HG02623 (cell line): ENCODE data around the gene CCDC117.

ENCODE experiments used
- ATAC-seq: cut with Tn5 transposase; IDR thresholded peaks from one replicate; pipeline ENCODE4 v1.9.1; 2021; ENCODE audit warnings: moderate library complexity; ENCODE audit not compliant: unreplicated experiment

CCDC117 gene

DNA sequence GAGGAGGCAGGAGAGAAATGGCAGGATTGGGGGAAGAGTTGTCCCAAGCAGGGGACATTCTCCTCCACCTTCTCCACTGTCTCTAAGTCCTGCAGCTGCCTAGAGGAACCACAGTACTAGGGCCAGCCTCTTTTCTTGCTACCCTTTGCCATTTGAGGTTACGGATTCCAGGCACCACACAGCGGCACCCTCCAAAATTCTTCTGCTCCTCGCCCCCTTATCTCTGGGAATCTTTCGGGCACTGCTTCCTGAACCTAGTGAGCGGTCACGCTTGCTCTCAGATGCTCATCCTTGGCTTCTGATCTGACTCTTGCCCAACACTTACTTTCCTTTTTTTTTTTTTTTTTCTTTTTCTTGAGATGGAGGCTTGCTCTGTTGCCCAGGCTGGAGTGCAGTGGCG, 54.4 kb downstream of the CCDC117 start:
- ATAC-seq: no peak

- no peak for ATAC-seq
Measured at GRCh38 chr22:28829358-28830181, 57.1 kb downstream of the CCDC117 start.

DNA sequence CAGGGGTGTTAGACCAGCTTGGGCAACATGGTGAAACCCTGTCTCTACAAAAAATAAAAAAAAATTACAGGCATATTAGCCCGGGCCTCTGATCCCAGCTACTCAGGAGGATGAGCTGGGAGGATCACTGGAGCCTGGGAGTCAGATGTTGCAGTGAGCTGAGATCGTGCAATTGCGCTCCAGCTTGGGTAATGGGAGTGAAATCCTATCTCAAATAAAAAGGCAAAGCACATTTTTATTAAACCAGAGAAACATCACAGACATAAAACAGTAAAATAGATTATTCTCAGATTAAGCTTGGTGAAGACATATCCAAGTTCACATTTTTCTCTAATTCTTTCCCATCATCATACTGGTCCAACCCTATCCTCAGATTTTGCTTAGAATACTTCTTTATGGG, 57.9 kb downstream of the CCDC117 start:
- no peak for ATAC-seq

GRCh38 chr22:28831140-28832072, 58.9 kb downstream of the CCDC117 start:
- ATAC-seq: no peak

- no peak for ATAC-seq
Measured at GRCh38 chr22:28832731-28833130, 60.2 kb downstream of the CCDC117 start.

DNA sequence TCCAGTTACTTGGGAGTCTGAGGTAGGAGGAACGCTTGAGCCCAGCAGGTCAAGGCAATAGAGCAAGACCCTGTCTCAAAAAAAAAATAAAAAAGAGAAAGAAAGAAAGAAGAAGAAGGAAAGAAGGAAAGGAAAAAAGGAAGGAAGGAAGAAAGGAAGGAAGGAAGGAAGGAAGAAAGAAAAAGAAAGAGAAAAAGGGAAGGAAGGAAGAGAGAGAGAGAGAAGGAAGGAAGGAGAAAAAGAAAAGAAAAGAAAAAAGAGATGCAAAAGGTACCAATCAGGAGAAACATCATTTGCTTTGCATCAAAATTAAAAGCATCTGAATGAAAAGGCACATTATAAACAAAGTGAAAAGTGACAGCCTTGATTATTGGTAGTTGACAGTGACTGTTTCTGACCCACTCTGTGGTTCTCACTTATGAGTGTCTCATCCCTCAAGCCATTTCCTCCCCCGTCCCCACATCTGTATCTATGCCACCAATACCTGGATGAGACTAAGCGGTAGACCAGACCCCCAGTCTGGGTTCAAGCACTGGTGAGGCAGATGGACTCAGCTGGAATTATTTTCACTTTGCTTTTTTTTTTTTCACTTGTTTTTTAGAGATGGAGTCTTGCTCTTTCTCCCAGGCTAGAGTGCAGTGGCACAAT, 60.9 kb downstream of the CCDC117 start:
- ATAC-seq: no peak

DNA sequence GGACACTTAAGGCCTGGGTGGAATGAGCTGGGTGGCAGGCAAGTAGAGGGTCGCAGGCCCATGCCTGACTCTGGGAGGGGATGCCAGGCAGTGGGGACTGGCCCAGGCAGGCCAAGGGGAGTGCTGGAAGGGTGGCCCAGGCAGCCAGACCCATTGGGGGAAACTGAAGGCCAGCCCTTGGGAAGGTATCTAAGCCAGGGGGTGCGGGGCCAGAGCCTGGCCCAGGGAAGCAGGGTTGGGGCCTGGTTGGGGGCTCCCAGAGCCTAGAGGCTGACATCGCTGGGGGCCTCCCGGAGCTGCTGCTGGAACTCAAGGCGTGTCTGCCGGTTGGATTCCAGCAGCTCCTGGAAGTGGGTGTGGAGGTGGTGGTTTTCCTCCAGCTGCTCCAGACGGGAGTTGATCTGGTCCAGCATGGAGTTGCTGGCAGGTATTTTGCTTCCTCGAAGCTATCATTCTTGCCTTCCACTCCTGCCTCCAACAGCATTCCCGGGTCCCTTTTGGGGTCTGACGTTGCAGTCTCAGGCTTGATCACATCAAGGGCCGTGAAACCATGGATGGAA, 63.2 kb downstream of the CCDC117 start:
- no peak for ATAC-seq

GRCh38 chr22:28837640-28838039, 65.1 kb downstream of the CCDC117 start:
- ATAC-seq: no peak
